Mesothelial cell of epicardium (in vitro differentiated cells): ENCODE results near the gene ZNF544. TPM values are rescaled to one million over a fixed set of nuclear protein-coding genes. Genes with fewer than 3 reads are reported as not detected.

Experiments used
- DNase-seq, 2 experiments: peaks; one replicate each; pipeline ENCODE4 v3.0.0; 2021; ENCODE audit warnings: low spot score in 2 of 2; ENCODE audit not compliant: unreplicated experiment in 2 of 2
- H3K27ac Mint-ChIP-seq: 2 replicates; pipeline ENCODE4 v1.8.0; 2021; ENCODE audit warnings: mixed read lengths
- H3K27me3 Mint-ChIP-seq: 2 replicates; pipeline ENCODE4 v1.8.0; 2021; ENCODE audit warnings: low read depth, mixed read lengths
- H3K36me3 Mint-ChIP-seq: 2 replicates; pipeline ENCODE4 v1.8.0; 2021; ENCODE audit warnings: mixed read lengths
- H3K4me1 Mint-ChIP-seq: 2 replicates; pipeline ENCODE4 v1.8.0; 2021; ENCODE audit warnings: mixed read lengths
- H3K4me3 Mint-ChIP-seq: 2 replicates; pipeline ENCODE4 v1.8.0; 2021; ENCODE audit warnings: mild to moderate bottlenecking, moderate library complexity, mixed read lengths
- H3K9me3 Mint-ChIP-seq: 2 replicates; pipeline ENCODE4 v1.8.0; 2021; ENCODE audit warnings: mixed read lengths
- CTCF ChIP-seq: fragments of 200-600 bp; sonication (generic); IDR thresholded peaks from one replicate; pipeline ENCODE4 v1.5.0; 2021; ENCODE audit warnings: antibody characterized with exemption; ENCODE audit not compliant: unreplicated experiment
- total RNA-seq: library from RNA; stranded (reverse); gene quantifications from 3 replicates; pipeline ENCODE4 v1.2.1, GENCODE V29; 2021

ZNF544 gene
- total RNA-seq, 1 donor from 2014 or later: 63.3 TPM

- DNase-seq: no peak
- TF ChIP-seq CTCF: no peak
- Mint-ChIP-seq H3K4me3 (no peak overlapping the region), H3K36me3 (peaks cover 82% of the 10 kb centered on the region), H3K9me3 (peaks cover 68% of the 10 kb centered on the region), H3K27me3 (no peaks in the 10 kb centered on the region), H3K4me1 (no peaks in the 10 kb centered on the region), H3K27ac (no peak overlapping the region)
Measured at GRCh38 chr19:58196901-58197616, 31.7 kb upstream of the ZNF544 start.

GRCh38 chr19:58203814-58204475 is 24.8 kb upstream of the ZNF544 start:
- no peak overlapping the region for H3K4me3 Mint-ChIP-seq
- DNase-seq: no peak
- no peaks in the 10 kb centered on the region for H3K4me1 Mint-ChIP-seq
- H3K27me3 Mint-ChIP-seq: no peaks in the 10 kb centered on the region
- peaks cover 72% of the 10 kb centered on the region for H3K9me3 Mint-ChIP-seq
- H3K27ac Mint-ChIP-seq: no peak overlapping the region
- peaks cover 89% of the 10 kb centered on the region for H3K36me3 Mint-ChIP-seq
- no peak for TF ChIP-seq CTCF

GRCh38 chr19:58204566-58204965 is 24.1 kb upstream of the ZNF544 start:
- no peak for TF ChIP-seq CTCF
- no peak for DNase-seq

DNA sequence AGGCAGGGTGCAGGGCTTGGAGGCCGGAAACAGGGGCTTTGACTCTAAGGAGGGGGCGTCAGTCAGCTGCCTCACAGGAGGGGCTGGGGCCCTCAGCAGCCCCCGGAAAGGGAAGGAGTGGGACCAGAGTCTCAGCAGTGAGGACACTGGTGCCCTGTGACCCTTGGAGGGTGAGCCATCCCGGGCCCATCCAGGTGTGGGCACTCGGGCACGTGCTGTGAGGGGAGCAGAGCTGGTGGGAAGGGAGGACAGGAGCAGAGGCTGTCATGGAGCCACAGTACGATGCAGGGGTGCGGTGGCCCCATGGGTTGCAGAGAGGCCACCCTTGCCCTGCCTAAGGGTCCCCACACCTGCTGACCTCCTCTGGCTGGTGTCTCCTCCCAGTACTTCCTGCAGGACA is 19.1 kb upstream of the ZNF544 start:
- no peak for DNase-seq
- Mint-ChIP-seq H3K27me3 (no peaks in the 10 kb centered on the region), H3K36me3 (peaks cover 97% of the 10 kb centered on the region), H3K9me3 (peaks cover 91% of the 10 kb centered on the region), H3K27ac (no peak overlapping the region), H3K4me1 (no peaks in the 10 kb centered on the region), H3K4me3 (no peak overlapping the region)
- TF ChIP-seq CTCF: no peak

More at GRCh38 chr19:58204566-58204965, 24.1 kb upstream of the ZNF544 start:
- Mint-ChIP-seq H3K27ac (no peak overlapping the region), H3K9me3 (peaks cover 77% of the 10 kb centered on the region), H3K4me1 (no peaks in the 10 kb centered on the region), H3K27me3 (no peaks in the 10 kb centered on the region), H3K36me3 (peaks cover 92% of the 10 kb centered on the region), H3K4me3 (no peak overlapping the region)

DNA sequence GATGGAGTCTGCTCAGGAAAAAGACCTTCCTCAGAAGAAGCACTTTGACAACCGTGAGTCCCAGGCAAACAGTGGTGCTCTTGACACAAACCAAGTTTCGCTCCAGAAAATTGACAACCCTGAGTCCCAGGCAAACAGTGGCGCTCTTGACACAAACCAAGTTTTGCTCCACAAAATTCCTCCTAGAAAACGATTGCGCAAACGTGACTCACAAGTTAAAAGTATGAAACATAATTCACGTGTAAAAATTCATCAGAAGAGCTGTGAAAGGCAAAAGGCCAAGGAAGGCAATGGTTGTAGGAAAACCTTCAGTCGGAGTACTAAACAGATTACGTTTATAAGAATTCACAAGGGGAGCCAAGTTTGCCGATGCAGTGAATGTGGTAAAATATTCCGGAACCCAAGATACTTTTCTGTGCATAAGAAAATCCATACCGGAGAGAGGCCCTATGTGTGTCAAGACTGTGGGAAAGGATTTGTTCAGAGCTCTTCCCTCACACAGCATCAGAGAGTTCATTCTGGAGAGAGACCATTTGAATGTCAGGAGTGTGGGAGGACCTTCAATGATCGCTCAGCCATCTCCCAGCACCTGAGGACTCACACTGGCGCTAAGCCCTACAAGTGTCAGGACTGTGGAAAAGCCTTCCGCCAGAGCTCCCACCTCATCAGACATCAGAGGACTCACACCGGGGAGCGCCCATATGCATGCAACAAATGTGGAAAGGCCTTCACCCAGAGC is 16.2 kb upstream of the ZNF544 start:
- no peak for TF ChIP-seq CTCF
- Mint-ChIP-seq H3K4me3 (no peak overlapping the region), H3K9me3 (peaks cover 82% of the 10 kb centered on the region), H3K4me1 (no peaks in the 10 kb centered on the region), H3K27me3 (no peaks in the 10 kb centered on the region), H3K27ac (no peak overlapping the region), H3K36me3 (peaks cover 85% of the 10 kb centered on the region)
- DNase-seq: no peak
